ENCODE results near the gene TMEM59L. TPM values are rescaled to one million over a fixed set of nuclear protein-coding genes. Genes with fewer than 3 reads are reported as not detected.

The TMEM59L gene
- total and polyA plus RNA-seq, 2 of the 13 experiments (the other 11 are each of a cell fraction or from before 2014, with no cell fraction given) = 0.97 to 5.5 TPM

DNA sequence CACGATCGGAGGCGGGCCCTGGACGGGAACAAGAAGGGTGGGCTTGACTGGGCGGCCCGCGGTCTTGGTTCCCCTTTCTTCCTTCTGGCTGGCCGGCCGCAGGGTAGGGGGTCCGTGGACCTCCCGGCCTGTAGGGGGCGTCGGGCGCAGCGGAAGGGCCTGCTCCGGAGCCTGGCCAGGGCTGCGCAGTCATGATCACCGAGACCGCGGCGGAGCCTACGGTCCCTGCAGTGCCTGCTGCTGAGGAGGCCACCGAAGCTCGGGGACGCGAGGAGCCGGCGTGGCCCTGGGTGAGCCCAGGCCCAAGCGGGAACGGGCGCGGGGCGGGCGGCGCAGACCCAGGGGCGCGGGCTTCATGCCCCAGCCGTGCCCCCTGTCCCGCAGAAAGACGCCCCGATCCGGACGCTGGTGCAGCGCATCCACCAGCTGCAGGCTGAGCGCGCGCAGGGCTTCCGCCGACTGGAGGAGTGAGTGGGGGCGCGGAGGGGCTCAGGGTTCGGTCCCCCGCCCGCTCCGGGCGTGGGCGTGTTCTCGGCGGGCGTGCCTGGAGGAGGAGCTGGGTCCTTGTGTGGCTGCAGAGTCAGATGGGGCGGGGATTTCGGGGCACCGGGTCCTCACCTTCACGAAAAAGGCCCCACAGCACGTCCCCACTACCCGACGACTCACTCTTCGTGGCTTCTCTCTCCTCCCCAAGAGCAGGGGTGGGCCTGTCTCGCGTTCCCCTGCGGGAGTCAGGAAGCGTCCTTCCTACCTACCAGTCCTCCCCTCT, 23.9 kb upstream of the TMEM59L start, which contains the start of gene REX1BD (continued):
- peak; percentile 72; the same call in 1 of the 2 replicates for TF ChIP-seq ATF2 (CRISPR knock-in tag; IDR thresholded peaks at IDR 0.05)
- TF ChIP-seq, protein P1, sequence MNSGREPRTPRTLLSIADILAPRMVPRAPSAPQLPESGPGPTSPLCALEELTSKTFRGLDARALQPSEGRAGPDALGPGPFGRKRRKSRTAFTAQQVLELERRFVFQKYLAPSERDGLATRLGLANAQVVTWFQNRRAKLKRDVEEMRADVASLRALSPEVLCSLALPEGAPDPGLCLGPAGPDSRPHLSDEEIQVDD (CRISPR knock-in tag; IDR thresholded peaks at IDR 0.05; ENCODE audit: borderline replicate concordance) = no peak
- TF ChIP-seq, protein P2, sequence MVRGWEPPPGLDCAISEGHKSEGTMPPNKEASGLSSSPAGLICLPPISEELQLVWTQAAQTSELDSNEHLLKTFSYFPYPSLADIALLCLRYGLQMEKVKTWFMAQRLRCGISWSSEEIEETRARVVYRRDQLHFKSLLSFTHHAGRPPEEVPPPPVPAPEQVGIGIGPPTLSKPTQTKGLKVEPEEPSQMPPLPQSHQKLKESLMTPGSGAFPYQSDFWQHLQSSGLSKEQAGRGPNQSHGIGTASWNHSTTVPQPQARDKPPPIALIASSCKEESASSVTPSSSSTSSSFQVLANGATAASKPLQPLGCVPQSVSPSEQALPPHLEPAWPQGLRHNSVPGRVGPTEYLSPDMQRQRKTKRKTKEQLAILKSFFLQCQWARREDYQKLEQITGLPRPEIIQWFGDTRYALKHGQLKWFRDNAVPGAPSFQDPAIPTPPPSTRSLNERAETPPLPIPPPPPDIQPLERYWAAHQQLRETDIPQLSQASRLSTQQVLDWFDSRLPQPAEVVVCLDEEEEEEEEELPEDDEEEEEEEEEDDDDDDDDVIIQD (CRISPR knock-in tag; IDR thresholded peaks at IDR 0.05; ENCODE audit: low read depth) = peak; percentile 34; the same call in 1 of the 2 replicates
- peak; percentile 13; the same call in 1 of the 2 replicates for TF ChIP-seq ZNF761 (CRISPR knock-in tag; conservative IDR thresholded peaks at IDR 0.05)
- no peak for TF ChIP-seq TCF7L2 (IDR thresholded peaks at IDR 0.05; ENCODE audit: low read depth, low read length)
- TF ChIP-seq NR2F2 (IDR thresholded peaks at IDR 0.05; ENCODE audit: borderline replicate concordance, low read depth) = no peak
- TF ChIP-seq CERS6 (CRISPR knock-in tag; IDR thresholded peaks at IDR 0.05) = no peak
- TF ChIP-seq FLYWCH1 (CRISPR knock-in tag; IDR thresholded peaks at IDR 0.05) = no peak; the same call in 1 of the 2 replicates
- peak; percentile 98 for TF ChIP-seq ZMYM4 (CRISPR knock-in tag; IDR thresholded peaks at IDR 0.05)
- TF ChIP-seq PITX1 (CRISPR knock-in tag; IDR thresholded peaks at IDR 0.05) = no peak; the same call in 1 of the 2 replicates
- no peak; the same call in 1 of the 2 replicates for TF ChIP-seq ZNF556 (CRISPR knock-in tag; IDR thresholded peaks at IDR 0.05; ENCODE audit: borderline replicate concordance)
- peak; percentile 86 for TF ChIP-seq ZSCAN31 (CRISPR knock-in tag; IDR thresholded peaks at IDR 0.05; ENCODE audit: low read depth)
- TF ChIP-seq, protein P3, sequence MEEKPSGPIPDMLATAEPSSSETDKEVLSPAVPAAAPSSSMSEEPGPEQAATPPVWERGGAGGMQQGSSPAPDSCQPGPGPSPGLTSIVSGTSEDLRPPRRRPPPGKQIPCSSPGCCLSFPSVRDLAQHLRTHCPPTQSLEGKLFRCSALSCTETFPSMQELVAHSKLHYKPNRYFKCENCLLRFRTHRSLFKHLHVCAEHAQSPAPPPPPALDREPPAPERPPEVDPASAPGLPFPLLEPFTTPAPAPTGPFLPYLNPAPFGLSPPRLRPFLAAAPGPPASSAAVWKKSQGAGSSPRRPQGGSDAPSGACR (CRISPR knock-in tag; IDR thresholded peaks at IDR 0.05) = 0 out of 2 replicates have a peak, but pooled peaks have one; percentile 17
- TF ChIP-seq HNRNPK (IDR thresholded peaks at IDR 0.05; ENCODE audit: low read depth, low read length, poor library complexity, severe bottlenecking) = peak; percentile 88
- peak; percentile 73; the same call in 1 of the 2 replicates for TF ChIP-seq STAT6 (CRISPR knock-in tag; IDR thresholded peaks at IDR 0.05; ENCODE audit: borderline replicate concordance)
- no peak for TF ChIP-seq TCF12 (IDR thresholded peaks at IDR 0.05)
- TF ChIP-seq TCF12 (CRISPR knock-in tag; IDR thresholded peaks at IDR 0.05) = 0 out of 2 replicates have a peak, but pooled peaks have one; percentile 35
- TF ChIP-seq, protein P4, sequence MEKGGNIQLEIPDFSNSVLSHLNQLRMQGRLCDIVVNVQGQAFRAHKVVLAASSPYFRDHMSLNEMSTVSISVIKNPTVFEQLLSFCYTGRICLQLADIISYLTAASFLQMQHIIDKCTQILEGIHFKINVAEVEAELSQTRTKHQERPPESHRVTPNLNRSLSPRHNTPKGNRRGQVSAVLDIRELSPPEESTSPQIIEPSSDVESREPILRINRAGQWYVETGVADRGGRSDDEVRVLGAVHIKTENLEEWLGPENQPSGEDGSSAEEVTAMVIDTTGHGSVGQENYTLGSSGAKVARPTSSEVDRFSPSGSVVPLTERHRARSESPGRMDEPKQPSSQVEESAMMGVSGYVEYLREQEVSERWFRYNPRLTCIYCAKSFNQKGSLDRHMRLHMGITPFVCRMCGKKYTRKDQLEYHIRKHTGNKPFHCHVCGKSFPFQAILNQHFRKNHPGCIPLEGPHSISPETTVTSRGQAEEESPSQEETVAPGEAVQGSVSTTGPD (CRISPR knock-in tag; IDR thresholded peaks at IDR 0.05) = no peak
- no peak for TF ChIP-seq ZFP62 (CRISPR knock-in tag; IDR thresholded peaks at IDR 0.05)
